CD4-positive, CD25-positive, alpha-beta regulatory T cell (primary cell): ENCODE results near the gene FAM227B. TPM values are rescaled to one million over a fixed set of nuclear protein-coding genes. Genes with fewer than 3 reads are reported as not detected.

ENCODE experiments used
- ATAC-seq, 2 donors: fragments of 150-1000 bp; cut with Tn5 transposase; one replicate each; pipeline ENCODE4 v1.10.0; 2021; ENCODE audit warnings: low read depth in 2 of 2, moderate number of reproducible peaks in 2 of 2, moderate library complexity in 1 of 2
- DNase-seq, 3 donors: peaks; one replicate each; pipeline versions ENCODE4 v3.0.0 to v3.0.0-alpha.2; 2012 to 2022; ENCODE audit warnings: mixed read lengths in 1 of 3
- H3K27ac ChIP-seq: one replicate; pipeline ENCODE4 v1.7.0; 2013; ENCODE audit warnings: mild to moderate bottlenecking, low read length; ENCODE audit not compliant: insufficient read depth, poor library complexity, severe bottlenecking
- H3K27me3 ChIP-seq: one replicate; pipeline ENCODE4 v1.7.0; 2013; ENCODE audit warnings: low read length; ENCODE audit not compliant: control insufficient read depth, insufficient read depth
- H3K36me3 ChIP-seq: one replicate; pipeline ENCODE4 v1.7.0; 2013; ENCODE audit warnings: mild to moderate bottlenecking, low read length, moderate library complexity; ENCODE audit not compliant: control insufficient read depth, insufficient read depth
- H3K4me1 ChIP-seq: 2 replicates; pipeline ENCODE4 v1.7.0; 2013; ENCODE audit warnings: mild to moderate bottlenecking, low read length; ENCODE audit not compliant: insufficient read depth, control insufficient read depth, poor library complexity, severe bottlenecking
- H3K4me3 ChIP-seq: one replicate; pipeline ENCODE4 v1.7.0; 2013; ENCODE audit warnings: low read depth, mild to moderate bottlenecking, low read length, moderate library complexity
- H3K9me3 ChIP-seq, 2 experiments: 1 replicate in 1 of 2; 2 replicates in 1 of 2; pipeline ENCODE4 v1.7.0; 2013; ENCODE audit warnings: low read length in 2 of 2, mild to moderate bottlenecking in 1 of 2, moderate library complexity in 1 of 2; ENCODE audit not compliant: control insufficient read depth in 2 of 2
- H3K27ac Mint-ChIP-seq, 3 donors: one replicate each; pipeline ENCODE4 v1.8.0; 2020 to 2022; ENCODE audit warnings: mild to moderate bottlenecking in 3 of 3, mixed read lengths in 3 of 3, moderate library complexity in 2 of 3
- H3K27me3 Mint-ChIP-seq: one replicate; pipeline ENCODE4 v1.8.0; 2022; ENCODE audit warnings: mild to moderate bottlenecking, mixed read lengths
- H3K36me3 Mint-ChIP-seq: one replicate; pipeline ENCODE4 v1.8.0; 2020; ENCODE audit warnings: mixed read lengths
- H3K4me1 Mint-ChIP-seq, 4 donors: one replicate each; pipeline ENCODE4 v1.8.0; 2020 to 2022; ENCODE audit warnings: mixed read lengths in 4 of 4, mild to moderate bottlenecking in 1 of 4
- H3K4me3 Mint-ChIP-seq, 4 donors: one replicate each; pipeline ENCODE4 v1.8.0; 2020 to 2022; ENCODE audit warnings: mild to moderate bottlenecking in 4 of 4, mixed read lengths in 4 of 4, moderate library complexity in 3 of 4
- H3K9me3 Mint-ChIP-seq, 7 donors: one replicate each; pipeline ENCODE4 v1.8.0; 2020 to 2022; ENCODE audit warnings: mixed read lengths in 7 of 7, mild to moderate bottlenecking in 3 of 7, moderate library complexity in 2 of 7
- polyA plus RNA-seq, 4 donors: library from polyadenylated mRNA; unstranded; fragments of 300-500 nt; fragmentation: Illumina TruSeq; gene quantifications; one replicate each; pipeline ENCODE4 v1.2.3, GENCODE V29; 2021
- total RNA-seq: library from RNA; stranded (reverse); gene quantifications from one replicate; pipeline ENCODE4 v1.2.3, GENCODE V29; 2022

Gene FAM227B
- total and polyA plus RNA-seq, 5 donors from 2014 or later = 4.5 to 18.3 (median 15.1) TPM

- Mint-ChIP-seq H3K27me3 (no peaks in the 10 kb centered on the region), H3K4me1 (peaks cover 0 to 19% (median 5%) of the 10 kb centered on the region in 4 donors), H3K4me3 (no peak overlapping the region), H3K27ac (no peak overlapping the region), H3K36me3 (peaks cover 31% of the 10 kb centered on the region), H3K9me3 (peaks cover 0 to 4% (median 0%) of the 10 kb centered on the region in 7 donors)
- no peak overlapping the region for H3K4me3 ChIP-seq
- no peaks in the 10 kb centered on the region for H3K4me1 ChIP-seq
- no peaks in the 10 kb centered on the region for H3K9me3 ChIP-seq
- H3K27ac ChIP-seq = no peak overlapping the region
- DNase-seq (no peak), ATAC-seq (no peak)
- peaks cover 6% of the 10 kb centered on the region for H3K36me3 ChIP-seq
- no peaks in the 10 kb centered on the region for H3K27me3 ChIP-seq
These were observed 307.0 kb downstream of the FAM227B start for GRCh38 chr15:49313650-49314049.

- H3K27me3 ChIP-seq = no peaks in the 10 kb centered on the region
- no peak for DNase-seq
- Mint-ChIP-seq H3K27me3 (no peaks in the 10 kb centered on the region), H3K9me3 (peaks cover 0 to 4% (median 0%) of the 10 kb centered on the region in 7 donors), H3K4me3 (no peak overlapping the region), H3K27ac (peak overlapping the region in 2 of 3 donors; percentile 3 to 60), H3K4me1 (peaks cover 0 to 28% (median 7%) of the 10 kb centered on the region in 4 donors), H3K36me3 (peaks cover 48% of the 10 kb centered on the region)
- H3K4me3 ChIP-seq = no peak overlapping the region
- H3K4me1 ChIP-seq = no peaks in the 10 kb centered on the region
- H3K9me3 ChIP-seq = no peaks in the 10 kb centered on the region
- H3K36me3 ChIP-seq = peaks cover 14% of the 10 kb centered on the region
- no peak overlapping the region for H3K27ac ChIP-seq
- no peak for ATAC-seq
These were observed 310.7 kb downstream of the FAM227B start for GRCh38 chr15:49309889-49310288.

- no peak overlapping the region for H3K27ac Mint-ChIP-seq
- H3K4me1 Mint-ChIP-seq = peaks cover 0 to 29% (median 7%) of the 10 kb centered on the region in 4 donors
- DNase-seq (no peak), ATAC-seq (no peak)
- H3K36me3 ChIP-seq = peaks cover 24% of the 10 kb centered on the region
- no peaks in the 10 kb centered on the region for H3K9me3 ChIP-seq
- no peaks in the 10 kb centered on the region for H3K27me3 Mint-ChIP-seq
- peaks cover 0 to 2% (median 0%) of the 10 kb centered on the region in 7 donors for H3K9me3 Mint-ChIP-seq
- H3K27ac ChIP-seq = no peak overlapping the region
- no peak overlapping the region for H3K4me3 ChIP-seq
- no peaks in the 10 kb centered on the region for H3K4me1 ChIP-seq
- H3K36me3 Mint-ChIP-seq = peaks cover 59% of the 10 kb centered on the region
- H3K27me3 ChIP-seq = no peaks in the 10 kb centered on the region
- no peak overlapping the region for H3K4me3 Mint-ChIP-seq
These were observed 311.9 kb downstream of the FAM227B start for GRCh38 chr15:49308686-49309085.

- Mint-ChIP-seq H3K4me1 (peaks cover 0 to 26% (median 7%) of the 10 kb centered on the region in 4 donors), H3K36me3 (peaks cover 58% of the 10 kb centered on the region), H3K9me3 (peaks cover 0 to 2% (median 0%) of the 10 kb centered on the region in 7 donors), H3K27ac (no peak overlapping the region), H3K4me3 (no peak overlapping the region), H3K27me3 (no peaks in the 10 kb centered on the region)
- Histone ChIP-seq H3K4me3 (no peak overlapping the region), H3K4me1 (no peaks in the 10 kb centered on the region), H3K27ac (no peak overlapping the region), H3K9me3 (no peaks in the 10 kb centered on the region), H3K27me3 (no peaks in the 10 kb centered on the region), H3K36me3 (peaks cover 29% of the 10 kb centered on the region)
- DNase-seq (no peak), ATAC-seq (no peak)
These were observed 314.1 kb downstream of the FAM227B start for GRCh38 chr15:49306551-49306950.

- ATAC-seq (no peak), DNase-seq (no peak)
- Mint-ChIP-seq H3K27me3 (no peaks in the 10 kb centered on the region), H3K27ac (no peak overlapping the region), H3K9me3 (peaks cover 0 to 10% (median 2%) of the 10 kb centered on the region in 7 donors), H3K36me3 (peaks cover 60% of the 10 kb centered on the region), H3K4me3 (no peak overlapping the region), H3K4me1 (peaks cover 16 to 34% (median 23%) of the 10 kb centered on the region in 4 donors)
- Histone ChIP-seq H3K9me3 (no peaks in the 10 kb centered on the region), H3K27ac (no peak overlapping the region), H3K4me3 (no peak overlapping the region), H3K4me1 (no peaks in the 10 kb centered on the region), H3K27me3 (no peaks in the 10 kb centered on the region), H3K36me3 (peaks cover 40% of the 10 kb centered on the region)
These were observed 317.6 kb downstream of the FAM227B start for GRCh38 chr15:49303003-49303402.

GRCh38 chr15:49301562-49301961, 319.1 kb downstream of the FAM227B start:
- DNase-seq (no peak), ATAC-seq (no peak)
- no peak overlapping the region for H3K27ac ChIP-seq
- no peaks in the 10 kb centered on the region for H3K4me1 ChIP-seq
- Mint-ChIP-seq H3K9me3 (peaks cover 0 to 10% (median 4%) of the 10 kb centered on the region in 7 donors), H3K27ac (no peak overlapping the region), H3K36me3 (peaks cover 64% of the 10 kb centered on the region), H3K4me3 (no peak overlapping the region), H3K4me1 (peaks cover 25 to 43% (median 29%) of the 10 kb centered on the region in 4 donors), H3K27me3 (no peaks in the 10 kb centered on the region)
- no peak overlapping the region for H3K4me3 ChIP-seq
- H3K27me3 ChIP-seq = no peaks in the 10 kb centered on the region
- H3K36me3 ChIP-seq = peaks cover 40% of the 10 kb centered on the region
- H3K9me3 ChIP-seq = no peaks in the 10 kb centered on the region

- Mint-ChIP-seq H3K36me3 (peaks cover 68% of the 10 kb centered on the region), H3K4me1 (peaks cover 25 to 40% (median 29%) of the 10 kb centered on the region in 4 donors), H3K27me3 (no peaks in the 10 kb centered on the region), H3K9me3 (peaks cover 0 to 10% (median 4%) of the 10 kb centered on the region in 7 donors), H3K4me3 (peak overlapping the region in 1 of 4 donors; percentile 13), H3K27ac (no peak overlapping the region)
- H3K4me1 ChIP-seq = no peaks in the 10 kb centered on the region
- ATAC-seq (no peak), DNase-seq (no peak)
- H3K36me3 ChIP-seq = peaks cover 44% of the 10 kb centered on the region
- H3K9me3 ChIP-seq = no peaks in the 10 kb centered on the region
- no peak overlapping the region for H3K4me3 ChIP-seq
- H3K27me3 ChIP-seq = no peaks in the 10 kb centered on the region
- H3K27ac ChIP-seq = no peak overlapping the region
These were observed 319.8 kb downstream of the FAM227B start for GRCh38 chr15:49300856-49301255.

GRCh38 chr15:49297584-49297983, 323.0 kb downstream of the FAM227B start:
- Histone ChIP-seq H3K27ac (no peak overlapping the region), H3K9me3 (no peaks in the 10 kb centered on the region), H3K4me3 (no peak overlapping the region), H3K27me3 (no peaks in the 10 kb centered on the region), H3K36me3 (peaks cover 37% of the 10 kb centered on the region), H3K4me1 (no peaks in the 10 kb centered on the region)
- Mint-ChIP-seq H3K9me3 (peaks cover 0 to 14% (median 4%) of the 10 kb centered on the region in 7 donors), H3K27me3 (no peaks in the 10 kb centered on the region), H3K4me3 (no peak overlapping the region), H3K36me3 (peaks cover 62% of the 10 kb centered on the region), H3K27ac (no peak overlapping the region), H3K4me1 (peaks cover 25 to 33% (median 27%) of the 10 kb centered on the region in 4 donors)
- DNase-seq (no peak), ATAC-seq (no peak)
